Measurements from ENCODE around the gene PPP6R2. TPM values are rescaled to one million over a fixed set of nuclear protein-coding genes. Genes with fewer than 3 reads are reported as not detected.
A peak's percentile ranks its signal among the peaks of the same experiment; 100 is the strongest.

The PPP6R2 gene
- total RNA-seq, 1 donor from 2014 or later, result 49.3 TPM

DNA sequence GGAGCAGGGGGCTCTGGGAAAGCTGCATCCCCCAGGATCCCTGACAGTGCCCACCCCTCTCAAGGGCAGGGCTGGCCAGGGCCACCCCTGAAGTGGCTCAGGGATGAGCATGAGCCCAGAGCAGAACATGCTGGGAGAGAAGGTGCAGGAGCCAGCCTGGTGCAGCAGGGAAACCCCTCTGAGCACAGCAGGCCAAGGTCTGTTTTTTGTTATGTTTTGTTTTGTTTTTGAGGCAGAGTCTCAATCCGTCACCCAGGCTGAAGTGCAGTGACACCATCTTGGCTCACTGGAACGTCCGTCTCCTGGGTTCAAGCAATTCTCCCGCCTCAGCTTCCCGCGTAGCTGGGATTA is 132.5 kb downstream of the PPP6R2 start:
- H3K4me3 ChIP-seq (ENCODE audit: low read depth, low read length), result peak overlapping the region; percentile 45
- no peak for DNase-seq (ENCODE audit: low read depth)
- TF ChIP-seq, protein P1, sequence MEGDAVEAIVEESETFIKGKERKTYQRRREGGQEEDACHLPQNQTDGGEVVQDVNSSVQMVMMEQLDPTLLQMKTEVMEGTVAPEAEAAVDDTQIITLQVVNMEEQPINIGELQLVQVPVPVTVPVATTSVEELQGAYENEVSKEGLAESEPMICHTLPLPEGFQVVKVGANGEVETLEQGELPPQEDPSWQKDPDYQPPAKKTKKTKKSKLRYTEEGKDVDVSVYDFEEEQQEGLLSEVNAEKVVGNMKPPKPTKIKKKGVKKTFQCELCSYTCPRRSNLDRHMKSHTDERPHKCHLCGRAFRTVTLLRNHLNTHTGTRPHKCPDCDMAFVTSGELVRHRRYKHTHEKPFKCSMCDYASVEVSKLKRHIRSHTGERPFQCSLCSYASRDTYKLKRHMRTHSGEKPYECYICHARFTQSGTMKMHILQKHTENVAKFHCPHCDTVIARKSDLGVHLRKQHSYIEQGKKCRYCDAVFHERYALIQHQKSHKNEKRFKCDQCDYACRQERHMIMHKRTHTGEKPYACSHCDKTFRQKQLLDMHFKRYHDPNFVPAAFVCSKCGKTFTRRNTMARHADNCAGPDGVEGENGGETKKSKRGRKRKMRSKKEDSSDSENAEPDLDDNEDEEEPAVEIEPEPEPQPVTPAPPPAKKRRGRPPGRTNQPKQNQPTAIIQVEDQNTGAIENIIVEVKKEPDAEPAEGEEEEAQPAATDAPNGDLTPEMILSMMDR (conservative IDR thresholded peaks at IDR 0.05; ENCODE audit: low read depth, low read length), result no peak

DNA sequence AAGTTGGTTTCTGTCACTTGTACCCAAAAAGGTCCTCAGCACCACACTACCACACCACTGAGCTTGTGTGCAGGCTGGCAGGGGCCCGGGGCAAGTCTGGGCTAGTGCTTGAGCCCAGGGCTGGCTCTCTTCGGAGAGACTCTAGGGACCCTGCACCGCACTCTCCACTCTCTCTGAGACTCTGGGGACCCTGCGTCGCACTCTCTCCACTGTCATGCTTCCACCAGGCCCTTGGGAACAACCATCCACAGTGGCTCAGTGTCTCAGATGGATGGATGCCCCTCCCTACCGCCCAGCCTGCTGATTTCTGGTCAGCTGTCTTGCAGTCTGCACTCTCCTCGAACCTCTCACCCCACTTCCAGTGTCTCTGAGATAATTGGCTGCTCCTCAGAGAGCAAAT is 133.7 kb downstream of the PPP6R2 start:
- no peak overlapping the region for H3K4me3 ChIP-seq (ENCODE audit: low read depth, low read length)
- TF ChIP-seq, protein P1 (conservative IDR thresholded peaks at IDR 0.05; ENCODE audit: low read depth, low read length), result no peak
- no peak for DNase-seq (ENCODE audit: low read depth)

DNA sequence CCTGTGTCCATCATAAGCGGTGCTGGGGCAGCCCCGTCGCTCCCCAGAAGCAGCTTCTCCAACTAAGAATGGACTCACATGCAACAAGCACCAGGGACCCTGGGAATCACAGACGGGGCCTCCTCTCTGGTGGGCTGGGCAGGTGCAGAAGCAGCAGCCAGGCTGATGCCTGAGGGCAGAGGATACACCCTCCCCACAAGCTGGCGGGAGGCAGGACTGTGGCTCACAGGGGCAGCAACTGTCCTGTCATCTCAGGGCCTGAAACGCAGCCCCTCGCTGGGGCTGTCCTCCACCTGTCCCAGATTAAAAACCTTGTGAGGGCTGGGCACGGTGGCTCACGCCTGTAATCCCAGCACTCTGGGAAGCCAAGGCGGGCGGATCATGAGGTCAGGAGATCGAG is 134.8 kb downstream of the PPP6R2 start:
- no peak overlapping the region for H3K4me3 ChIP-seq (ENCODE audit: low read depth, low read length)
- no peak for DNase-seq (ENCODE audit: low read depth)
- TF ChIP-seq, protein P1 (conservative IDR thresholded peaks at IDR 0.05; ENCODE audit: low read depth, low read length), result no peak

DNA sequence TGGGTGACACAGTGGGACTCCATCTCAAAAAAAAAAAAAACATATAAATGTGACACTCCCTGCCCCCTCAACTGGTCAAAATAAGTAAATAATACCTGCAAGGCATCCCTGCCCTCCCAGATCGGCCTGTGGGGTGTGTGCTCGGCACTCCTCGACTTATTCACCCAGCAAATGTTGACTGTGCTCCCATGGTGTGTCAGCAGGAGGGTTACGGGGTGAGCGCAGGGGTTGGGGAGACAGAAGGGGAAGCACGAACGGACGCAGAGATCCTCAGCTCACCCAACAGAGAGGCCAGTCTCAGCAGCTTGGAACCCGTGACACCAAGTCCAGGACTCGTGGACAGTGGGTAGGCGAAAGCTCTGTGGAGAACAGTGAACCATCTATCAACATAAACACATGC is 136.6 kb downstream of the PPP6R2 start:
- TF ChIP-seq, protein P1 (conservative IDR thresholded peaks at IDR 0.05; ENCODE audit: low read depth, low read length), result no peak
- no peak overlapping the region for H3K4me3 ChIP-seq (ENCODE audit: low read depth, low read length)
- no peak for DNase-seq (ENCODE audit: low read depth)

DNA sequence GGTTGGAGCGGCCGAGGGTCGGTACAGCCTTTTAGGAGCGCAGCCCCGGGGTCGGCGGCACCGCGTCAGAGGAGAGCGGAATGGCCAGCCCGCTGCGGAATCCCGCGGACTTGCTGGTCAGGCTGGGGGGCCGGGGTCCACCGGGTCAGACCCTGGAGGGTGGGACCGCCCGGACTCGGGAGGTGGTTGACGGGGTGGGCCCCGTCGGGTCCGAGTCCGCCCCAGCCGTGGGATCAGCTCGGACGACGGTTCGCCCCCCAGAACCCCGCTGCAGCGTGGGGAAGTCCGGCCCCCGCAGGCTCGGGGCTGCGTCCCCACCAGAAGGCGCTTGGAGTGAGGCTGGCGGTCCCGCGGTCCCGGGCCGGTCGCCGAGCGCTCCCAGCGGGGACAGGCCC is 137.9 kb downstream of the PPP6R2 start:
- TF ChIP-seq, protein P1 (conservative IDR thresholded peaks at IDR 0.05; ENCODE audit: low read depth, low read length), result no peak
- no peak for DNase-seq (ENCODE audit: low read depth)
- H3K4me3 ChIP-seq (ENCODE audit: low read depth, low read length), result peak overlapping the region; percentile 70

DNA sequence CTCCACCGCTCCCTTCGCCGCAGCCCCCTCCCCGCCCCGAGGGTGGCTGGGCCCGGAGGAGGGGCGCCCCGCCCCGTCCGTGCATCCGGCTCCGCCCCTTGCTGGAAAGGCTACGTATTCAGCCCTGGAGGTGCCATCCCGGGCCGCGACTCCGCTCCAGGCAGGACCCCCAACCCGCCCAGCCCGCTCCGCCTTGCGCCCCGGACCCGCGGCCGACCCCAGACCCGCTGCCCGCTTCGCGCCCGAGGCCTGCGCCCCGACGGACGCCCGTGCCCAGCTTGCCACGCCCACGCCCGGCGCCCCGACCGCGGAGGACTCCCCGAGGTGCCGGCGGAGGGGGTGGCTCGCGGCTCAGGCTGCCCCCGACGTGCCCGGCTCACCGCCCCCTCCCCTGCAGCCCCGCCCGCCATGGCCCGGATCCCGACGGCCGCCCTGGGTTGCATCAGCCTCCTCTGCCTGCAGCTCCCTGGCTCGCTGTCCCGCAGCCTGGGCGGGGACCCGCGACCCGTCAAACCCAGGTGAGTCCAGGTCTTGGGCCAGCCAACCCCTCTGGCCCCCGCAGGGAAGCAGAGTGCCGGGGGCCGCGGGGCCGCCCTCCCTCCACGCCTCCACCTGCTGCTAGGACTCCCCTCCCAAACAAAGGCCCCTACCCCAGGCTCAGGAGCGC is 138.4 kb downstream of the PPP6R2 start, which contains the start of gene ADM2:
TSS of gene ADM2 (plus strand) at position 104 of the 667 bp plus-strand sequence. CDS start at position 409, 305 bp downstream.
- peak within 1 kb of the TSS; percentile 70 for H3K4me3 ChIP-seq (ENCODE audit: low read depth, low read length)
- TF ChIP-seq, protein P1 (conservative IDR thresholded peaks at IDR 0.05; ENCODE audit: low read depth, low read length), result no peak
- DNase-seq (ENCODE audit: low read depth), result no peak
